MCF 10A (cell line): Measurements from ENCODE around the gene FAP. TPM values are rescaled to one million over a fixed set of nuclear protein-coding genes. Genes with fewer than 3 reads are reported as not detected.

Experiments used
- BruUV-seq: library from RNA; stranded (reverse); fragments of 400-500 nt; replicated peaks from 2 replicates; lab custom pipeline; 2021; lab: Mats Ljungman, UMichigan
- CTCF ChIA-PET: fragments of 300-600 bp; sonication (Branson Sonifier 250); formaldehyde crosslinking; extraction: SDS; loops from one replicate; lab custom pipeline; 2021; ENCODE audit warnings: antibody characterized with exemption, inconsistent platforms; lab: Yijun Ruan, JAX
- POLR2A ChIA-PET: fragments of 300-600, 350-650 bp; sonication (Branson Sonifier 250); formaldehyde crosslinking; extraction: SDS; loops from one replicate; lab custom pipeline; 2020; ENCODE audit warnings: antibody characterized with exemption, inconsistent platforms; lab: Yijun Ruan, JAX
- DNase-seq: peaks from one replicate; pipeline ENCODE4 v3.0.0-alpha.2; 2018; ENCODE audit not compliant: unreplicated experiment
- H3K27ac Mint-ChIP-seq: one replicate; pipeline ENCODE4 v1.8.0; 2022; ENCODE audit warnings: mild to moderate bottlenecking, low read depth, mixed read lengths; ENCODE audit not compliant: unreplicated experiment
- H3K27me3 Mint-ChIP-seq: one replicate; pipeline ENCODE4 v1.8.0; 2022; ENCODE audit warnings: mixed read lengths; ENCODE audit not compliant: insufficient read depth, unreplicated experiment
- H3K36me3 Mint-ChIP-seq: one replicate; pipeline ENCODE4 v1.8.0; 2022; ENCODE audit warnings: mild to moderate bottlenecking, moderate library complexity, mixed read lengths; ENCODE audit not compliant: insufficient read depth, unreplicated experiment
- H3K4me1 Mint-ChIP-seq: one replicate; pipeline ENCODE4 v1.8.0; 2022; ENCODE audit warnings: mixed read lengths; ENCODE audit not compliant: insufficient read depth, unreplicated experiment
- H3K4me3 Mint-ChIP-seq: one replicate; pipeline ENCODE4 v1.8.0; 2022; ENCODE audit warnings: mild to moderate bottlenecking, moderate library complexity, mixed read lengths; ENCODE audit not compliant: unreplicated experiment
- H3K9me3 Mint-ChIP-seq: one replicate; pipeline ENCODE4 v1.8.0; 2022; ENCODE audit warnings: mixed read lengths; ENCODE audit not compliant: unreplicated experiment
- intact Hi-C: fragments of 100-400 bp; cut with micrococcal nuclease; formaldehyde crosslinking; loops from 2 replicates; pipeline ENCODE4 v1.14.1; 2022
- total RNA-seq: library from RNA; stranded (reverse); gene quantifications from 2 replicates; pipeline ENCODE4 v1.2.3, GENCODE V29; 2022
- TF ChIP-seq, protein P1 (sequence below): fragments of 200-600 bp; IDR thresholded peaks from one replicate; pipeline ENCODE4 v1.8.0; 2022; ENCODE audit warnings: antibody characterized with exemption, mild to moderate bottlenecking; ENCODE audit not compliant: unreplicated experiment

FAP gene
- total RNA-seq, 1 experiment from 2014 or later: 12.1 TPM

DNA sequence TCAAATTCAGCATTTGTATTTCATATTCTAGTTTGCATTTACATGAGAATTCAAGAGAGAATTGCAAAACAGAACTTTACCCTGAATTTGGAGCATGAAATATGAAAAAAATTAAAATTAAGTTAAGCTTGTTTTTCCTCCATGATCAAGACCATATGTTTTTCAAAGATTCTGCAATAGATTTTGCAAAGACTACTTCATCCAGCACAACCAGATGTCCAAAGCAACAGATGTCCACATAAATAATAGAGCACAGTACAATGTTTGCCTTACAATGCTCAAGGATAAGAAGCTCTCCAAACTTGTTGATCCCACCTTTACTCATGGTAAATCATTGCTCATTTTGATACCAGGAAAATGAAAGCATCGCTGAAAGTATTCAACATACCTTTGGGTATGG, 25.6 kb downstream of the FAP start:
- Mint-ChIP-seq H3K27ac (no peak overlapping the region), H3K4me1 (peaks cover 4% of the 10 kb centered on the region), H3K4me3 (no peak overlapping the region), H3K27me3 (no peaks in the 10 kb centered on the region), H3K9me3 (no peaks in the 10 kb centered on the region), H3K36me3 (peaks cover 12% of the 10 kb centered on the region)
- no TSS peak for BruUV-seq
- TF ChIP-seq, protein P1, sequence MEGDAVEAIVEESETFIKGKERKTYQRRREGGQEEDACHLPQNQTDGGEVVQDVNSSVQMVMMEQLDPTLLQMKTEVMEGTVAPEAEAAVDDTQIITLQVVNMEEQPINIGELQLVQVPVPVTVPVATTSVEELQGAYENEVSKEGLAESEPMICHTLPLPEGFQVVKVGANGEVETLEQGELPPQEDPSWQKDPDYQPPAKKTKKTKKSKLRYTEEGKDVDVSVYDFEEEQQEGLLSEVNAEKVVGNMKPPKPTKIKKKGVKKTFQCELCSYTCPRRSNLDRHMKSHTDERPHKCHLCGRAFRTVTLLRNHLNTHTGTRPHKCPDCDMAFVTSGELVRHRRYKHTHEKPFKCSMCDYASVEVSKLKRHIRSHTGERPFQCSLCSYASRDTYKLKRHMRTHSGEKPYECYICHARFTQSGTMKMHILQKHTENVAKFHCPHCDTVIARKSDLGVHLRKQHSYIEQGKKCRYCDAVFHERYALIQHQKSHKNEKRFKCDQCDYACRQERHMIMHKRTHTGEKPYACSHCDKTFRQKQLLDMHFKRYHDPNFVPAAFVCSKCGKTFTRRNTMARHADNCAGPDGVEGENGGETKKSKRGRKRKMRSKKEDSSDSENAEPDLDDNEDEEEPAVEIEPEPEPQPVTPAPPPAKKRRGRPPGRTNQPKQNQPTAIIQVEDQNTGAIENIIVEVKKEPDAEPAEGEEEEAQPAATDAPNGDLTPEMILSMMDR: no peak
- POLR2A ChIA-PET: interaction anchor here (1.4 kb wide), 1 partner anchor 81 kb away, joined by 5 read pairs; no protein-coding TSS in a partner anchor
- CTCF ChIA-PET: interaction anchor here (17.2 kb wide), 1 partner anchor 80 kb away, joined by 639 read pairs; no protein-coding TSS in a partner anchor
- intact Hi-C loops: no loop called here
- DNase-seq: no peak

DNA sequence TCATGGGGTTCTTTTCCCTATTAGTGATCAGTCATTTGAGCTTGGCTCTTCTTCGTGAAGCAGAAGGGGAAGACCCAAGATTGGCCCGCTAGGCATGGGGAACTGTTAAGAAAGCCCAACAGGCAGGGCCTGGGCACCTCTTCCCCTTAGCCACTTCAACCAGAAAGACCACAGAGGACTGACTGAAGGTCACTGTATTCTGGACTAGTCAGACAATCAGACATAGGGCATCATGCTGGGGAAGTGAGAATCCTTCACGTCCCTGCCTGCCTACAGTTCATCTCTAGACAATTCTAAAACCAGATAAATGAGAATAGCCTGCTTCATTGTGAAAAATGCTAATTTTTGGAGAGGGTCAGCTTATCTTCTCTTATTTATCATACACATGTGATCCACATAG, 28.1 kb downstream of the FAP start:
- ChIA-PET POLR2A (no interaction called here), CTCF (interaction anchor here (0.5 to 17.2 kb wide), 6 partner anchors 17 to 891 kb away, joined by 3 to 639 read pairs (median 4); no protein-coding TSS in a partner anchor)

DNA sequence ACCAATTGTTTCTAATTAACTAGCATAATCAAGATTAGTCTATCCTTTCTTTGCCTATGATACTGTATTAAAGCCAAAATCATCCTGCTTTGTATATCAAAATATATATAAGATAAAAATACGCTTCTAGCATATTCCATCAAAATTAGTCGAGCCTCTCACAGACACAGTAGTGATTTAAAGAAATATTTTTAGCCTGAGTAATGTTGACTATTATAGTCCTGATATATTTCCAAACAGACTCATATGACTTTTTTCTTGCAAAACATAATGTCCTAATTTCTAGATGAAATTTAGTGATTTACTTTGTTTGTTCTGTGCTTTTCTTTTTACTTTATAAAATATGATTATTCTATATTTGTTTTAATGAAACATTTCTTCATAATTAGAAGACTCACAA, 30.9 kb downstream of the FAP start:
- POLR2A ChIA-PET: interaction anchor here (1.0 kb wide), 1 partner anchor 20 kb away, joined by 3 read pairs; no protein-coding TSS in a partner anchor
- TF ChIP-seq, protein P1: no peak

More for the DNA sequence above, 28.1 kb downstream of the FAP start:
- H3K9me3 Mint-ChIP-seq: no peaks in the 10 kb centered on the region
- H3K4me3 Mint-ChIP-seq: no peak overlapping the region
- peaks cover 5% of the 10 kb centered on the region for H3K4me1 Mint-ChIP-seq
- intact Hi-C loops: no loop called here
- peaks cover 11% of the 10 kb centered on the region for H3K36me3 Mint-ChIP-seq
- no peak overlapping the region for H3K27ac Mint-ChIP-seq
- no peak for DNase-seq
- H3K27me3 Mint-ChIP-seq: no peaks in the 10 kb centered on the region
- TF ChIP-seq, protein P1: no peak
- no TSS peak for BruUV-seq

DNA sequence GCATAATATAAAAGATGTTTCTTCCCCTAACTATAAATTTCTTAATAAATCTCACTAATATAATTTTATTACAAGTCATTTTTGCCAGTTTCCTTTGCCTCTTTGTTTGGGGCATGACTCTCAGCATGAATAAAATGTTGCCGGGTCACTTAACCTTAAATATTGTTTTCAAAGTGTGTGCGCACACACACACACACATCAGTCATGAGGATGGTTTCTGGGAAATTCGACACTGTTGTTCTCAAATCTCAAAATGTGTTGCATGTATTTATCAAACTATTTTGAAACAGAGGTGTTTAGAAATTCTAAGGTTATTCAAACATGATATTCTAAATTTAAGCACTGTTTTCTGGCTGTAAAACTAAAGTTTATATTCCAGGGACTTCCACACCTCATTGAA, 31.5 kb downstream of the FAP start:
- peaks cover 5% of the 10 kb centered on the region for H3K36me3 Mint-ChIP-seq
- no peaks in the 10 kb centered on the region for H3K27me3 Mint-ChIP-seq
- no peak for DNase-seq
- peaks cover 5% of the 10 kb centered on the region for H3K4me1 Mint-ChIP-seq
- BruUV-seq: no TSS peak
- no peak overlapping the region for H3K4me3 Mint-ChIP-seq
- intact Hi-C loops: no loop called here
- peak overlapping the region; percentile 16 for H3K27ac Mint-ChIP-seq
- H3K9me3 Mint-ChIP-seq: no peaks in the 10 kb centered on the region
- TF ChIP-seq, protein P1: no peak
- POLR2A ChIA-PET: no interaction called here
- CTCF ChIA-PET: interaction anchor here (1.2 to 17.2 kb wide), 3 partner anchors 9 to 86 kb away, joined by 3 to 639 read pairs (median 29); no protein-coding TSS in a partner anchor

More for the DNA sequence above, 30.9 kb downstream of the FAP start:
- no peaks in the 10 kb centered on the region for H3K9me3 Mint-ChIP-seq
- no peak for DNase-seq
- H3K27me3 Mint-ChIP-seq: no peaks in the 10 kb centered on the region
- peaks cover 5% of the 10 kb centered on the region for H3K4me1 Mint-ChIP-seq
- intact Hi-C loops: no loop called here
- CTCF ChIA-PET: interaction anchor here (1.2 to 17.2 kb wide), 3 partner anchors 8 to 85 kb away, joined by 3 to 639 read pairs (median 29); no protein-coding TSS in a partner anchor
- H3K27ac Mint-ChIP-seq: no peak overlapping the region
- H3K36me3 Mint-ChIP-seq: peaks cover 5% of the 10 kb centered on the region
- no TSS peak for BruUV-seq
- H3K4me3 Mint-ChIP-seq: no peak overlapping the region
